Measurements from ENCODE around the gene TRANK1.

- TF ChIP-seq CTCF (conservative IDR thresholded peaks at IDR 0.05; ENCODE audit: low read depth in 2 of 2) (no peak), REST (IDR thresholded peaks at IDR 0.05; ENCODE audit: unreplicated experiment) (no peak), POLR2AphosphoS5 (IDR thresholded peaks at IDR 0.05; ENCODE audit: low read depth) (no peak), EZH2 (IDR thresholded peaks at IDR 0.05; ENCODE audit: low read depth, unreplicated experiment) (no peak), CREB1 (CRISPR knock-in tag; IDR thresholded peaks at IDR 0.05; ENCODE audit: low read depth) (no peak), ZNF114 (CRISPR knock-in tag; IDR thresholded peaks at IDR 0.05) (no peak), EZH2phosphoT487 (IDR thresholded peaks at IDR 0.05; ENCODE audit: unreplicated experiment) (no peak), JUNB (IDR thresholded peaks at IDR 0.05; ENCODE audit: unreplicated experiment) (no peak)
Observed at GRCh38 chr3:36942638-36943248, 2.1 kb downstream of the TRANK1 start.
